Urothelium cell line (cell line): ENCODE results near the gene CADM1.

ENCODE experiments used
- DNase-seq: peaks from one replicate; pipeline ENCODE4 v3.0.0; 2011; ENCODE audit warnings: low spot score, mixed read lengths
- FAIRE-seq: peaks from 2 replicates; lab custom pipeline; 2011; peaks lifted over from hg19 to GRCh38; lab: Jason Lieb, UNC

The CADM1 gene

GRCh38 chr11:115504276-115505158 lies at the start of gene CADM1:
CADM1 (minus strand) TSS chr11:115504415.
- FAIRE-seq = peak; percentile 92
- peak; percentile 98 for DNase-seq

GRCh38 chr11:115552773-115553438 lies 48.7 kb upstream of the CADM1 start:
- FAIRE-seq = no peak
- DNase-seq = no peak

GRCh38 chr11:115552151-115552772 lies 48.0 kb upstream of the CADM1 start:
- DNase-seq = no peak
- peak; percentile 46 for FAIRE-seq

- DNase-seq (no peak), FAIRE-seq (no peak)
Measured at GRCh38 chr11:115550291-115551059, 46.3 kb upstream of the CADM1 start.

- DNase-seq (no peak), FAIRE-seq (no peak)
Measured at GRCh38 chr11:115548878-115549528, 44.8 kb upstream of the CADM1 start.

GRCh38 chr11:115545581-115546210 lies 41.5 kb upstream of the CADM1 start:
- no peak for DNase-seq

GRCh38 chr11:115544422-115544948 lies 40.3 kb upstream of the CADM1 start:
- no peak for DNase-seq
- FAIRE-seq = peak; percentile 58

More at GRCh38 chr11:115545581-115546210, 41.5 kb upstream of the CADM1 start:
- no peak for FAIRE-seq

GRCh38 chr11:115541518-115541917 lies 37.3 kb upstream of the CADM1 start:
- FAIRE-seq = peak; percentile 50
- DNase-seq = no peak

- no peak for DNase-seq
- no peak for FAIRE-seq
Measured at GRCh38 chr11:115539844-115540243, 35.6 kb upstream of the CADM1 start.

- DNase-seq = no peak
- FAIRE-seq = no peak
Measured at GRCh38 chr11:115535781-115536180, 31.6 kb upstream of the CADM1 start.

GRCh38 chr11:115530752-115531151 lies 26.5 kb upstream of the CADM1 start:
- DNase-seq = no peak
- FAIRE-seq = no peak

GRCh38 chr11:115528225-115528624 lies 24.0 kb upstream of the CADM1 start:
- FAIRE-seq = no peak

GRCh38 chr11:115527534-115528125 lies 23.4 kb upstream of the CADM1 start:
- DNase-seq = no peak
- no peak for FAIRE-seq

More at GRCh38 chr11:115528225-115528624, 24.0 kb upstream of the CADM1 start:
- no peak for DNase-seq

GRCh38 chr11:115525531-115526006 lies 21.4 kb upstream of the CADM1 start:
- no peak for FAIRE-seq

GRCh38 chr11:115524572-115524971 lies 20.4 kb upstream of the CADM1 start:
- no peak for FAIRE-seq
- no peak for DNase-seq

More at GRCh38 chr11:115525531-115526006, 21.4 kb upstream of the CADM1 start:
- no peak for DNase-seq

GRCh38 chr11:115523727-115524399 lies 19.6 kb upstream of the CADM1 start:
- no peak for FAIRE-seq
- no peak for DNase-seq

- DNase-seq (no peak), FAIRE-seq (no peak)
Measured at GRCh38 chr11:115522302-115522701, 18.1 kb upstream of the CADM1 start.

GRCh38 chr11:115521825-115522224 lies 17.6 kb upstream of the CADM1 start:
- no peak for DNase-seq
- FAIRE-seq = no peak
